GM18517 (cell line): Measurements from ENCODE around the gene EIF3B.
"Not testable (repeated sequence)": the region's sequence is repeated elsewhere in the genome, so short reads cannot be mapped to it uniquely, and the experiment has no call there.

Experiments used
- ATAC-seq: cut with Tn5 transposase; IDR thresholded peaks from one replicate; pipeline ENCODE4 v1.9.1; 2021; ENCODE audit warnings: mild to moderate bottlenecking, moderate library complexity; ENCODE audit not compliant: unreplicated experiment

EIF3B gene

DNA sequence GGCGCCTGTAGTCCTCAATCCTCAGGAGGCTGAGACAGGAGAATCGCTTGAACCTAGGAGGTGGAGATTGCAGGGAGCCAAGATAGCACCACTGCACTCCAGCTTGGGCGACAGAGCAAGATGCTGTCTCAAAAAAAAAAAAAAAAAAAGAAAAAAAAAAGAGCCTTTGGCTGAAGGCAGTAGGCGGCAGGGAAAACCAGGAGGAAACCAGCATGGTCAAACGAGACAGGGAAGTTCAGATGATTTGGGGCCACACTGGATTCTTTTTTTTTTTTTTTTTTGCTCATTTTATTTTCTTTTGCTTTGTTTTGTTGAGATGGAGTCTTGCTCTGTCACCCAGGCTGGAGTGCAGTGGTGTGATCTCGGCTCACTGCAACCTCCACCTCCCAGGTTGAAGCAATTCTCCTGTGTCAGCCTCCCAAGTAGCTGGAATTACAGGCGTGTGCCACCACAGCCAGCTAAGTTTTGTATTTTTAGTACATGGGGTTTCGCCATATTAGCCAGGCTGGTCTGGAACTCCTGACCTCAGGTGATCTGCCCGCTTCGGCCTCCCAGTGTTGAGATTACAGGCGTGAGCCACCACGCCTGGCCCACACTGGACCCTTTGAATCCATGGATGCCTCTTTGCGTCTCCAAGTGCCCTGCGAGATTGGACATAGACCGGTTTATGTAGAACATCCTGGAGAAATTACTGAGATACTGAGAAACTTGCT, 7.1 kb upstream of the EIF3B start:
- ATAC-seq: not testable (repeated sequence)

DNA sequence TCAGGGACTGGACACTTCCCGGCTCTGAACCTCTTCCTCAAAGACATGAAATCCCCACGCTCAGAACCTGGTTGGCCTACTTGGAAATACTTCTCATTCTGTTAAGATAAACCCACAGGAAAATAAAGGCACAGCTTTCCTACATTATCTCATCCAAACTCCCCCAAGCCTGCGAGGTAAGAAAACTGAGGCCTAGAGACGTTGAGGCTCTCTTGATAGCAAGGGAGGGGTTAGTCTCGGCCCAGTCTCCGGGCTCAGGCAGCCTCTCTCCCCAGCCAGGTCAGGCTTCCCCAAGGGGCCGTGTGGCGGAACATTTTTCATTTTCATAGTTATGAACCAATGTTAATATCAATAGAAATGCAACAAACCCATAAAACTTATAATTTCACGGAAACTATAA, 4.6 kb upstream of the EIF3B start:
- no peak for ATAC-seq

DNA sequence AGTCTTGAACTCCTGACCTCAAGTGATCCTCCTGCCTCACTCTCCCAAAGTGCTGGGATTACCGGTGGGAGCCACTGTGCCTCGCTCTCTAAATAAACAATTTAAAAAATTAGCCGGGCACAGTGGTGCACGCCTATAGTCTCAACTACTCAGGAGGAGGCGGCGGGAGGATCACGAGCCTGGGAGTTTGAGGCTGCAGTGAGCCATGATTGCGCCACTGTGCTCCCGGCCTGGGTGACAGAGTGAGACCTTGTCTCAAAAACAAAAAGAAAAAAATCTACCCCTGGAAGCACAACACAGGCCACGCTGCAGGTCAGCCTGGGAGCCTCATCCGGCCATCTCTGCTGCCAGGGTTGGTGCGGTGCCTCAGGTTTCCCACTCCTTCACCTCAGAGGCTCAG, 3.8 kb upstream of the EIF3B start:
- ATAC-seq: no peak

DNA sequence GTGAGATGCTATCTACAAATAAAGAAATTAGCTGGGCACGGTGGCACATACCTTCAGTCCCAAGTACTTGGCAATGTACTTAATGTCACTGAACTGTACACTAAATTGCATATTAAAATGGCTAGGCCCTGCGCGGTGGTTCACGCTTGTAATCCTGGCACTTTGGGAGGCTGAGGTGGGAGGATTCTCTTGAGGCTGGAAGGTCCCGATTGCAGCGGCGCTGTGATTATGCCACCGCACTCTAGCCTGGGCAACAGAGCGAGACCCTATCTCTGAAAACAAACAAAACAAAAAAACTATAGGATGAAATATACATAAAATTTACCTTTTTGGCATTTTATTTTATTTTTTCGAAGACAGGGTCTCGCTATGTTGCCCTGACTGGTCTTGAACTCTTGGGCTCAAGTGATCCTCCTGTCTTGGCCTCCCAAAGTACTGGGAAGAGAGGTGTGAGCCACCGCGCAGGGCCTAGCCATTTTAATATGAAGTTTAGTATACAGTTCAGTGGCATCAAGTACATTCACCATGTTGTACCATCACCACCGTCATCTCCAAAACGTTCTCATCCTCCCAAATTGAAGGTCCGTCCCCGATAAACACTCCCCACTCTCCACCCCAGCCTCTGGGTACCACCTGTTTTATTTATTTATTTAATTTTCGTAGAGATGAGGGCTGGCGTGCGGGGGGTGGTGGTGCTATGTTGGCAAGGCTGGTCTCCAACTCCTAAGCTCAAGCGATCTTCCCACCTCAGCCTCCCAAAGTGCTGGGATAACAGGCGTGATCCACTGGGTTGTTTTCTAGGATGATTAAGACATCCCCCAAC, 1.3 kb upstream of the EIF3B start:
- ATAC-seq: no peak

DNA sequence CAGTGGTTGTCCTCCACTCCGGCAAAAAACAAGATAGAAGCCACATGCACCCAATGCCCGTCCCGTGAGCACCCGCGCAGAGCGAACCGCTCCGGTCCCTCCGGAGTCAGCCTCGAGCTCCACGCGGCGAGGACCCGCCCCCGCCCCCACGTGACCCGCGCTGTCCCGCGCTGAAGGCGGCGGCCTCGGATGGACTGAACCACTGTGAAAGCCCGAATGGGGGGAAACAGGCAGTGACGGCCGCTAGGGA, 766 bp upstream of the EIF3B start:
- ATAC-seq: peak; percentile 58

DNA sequence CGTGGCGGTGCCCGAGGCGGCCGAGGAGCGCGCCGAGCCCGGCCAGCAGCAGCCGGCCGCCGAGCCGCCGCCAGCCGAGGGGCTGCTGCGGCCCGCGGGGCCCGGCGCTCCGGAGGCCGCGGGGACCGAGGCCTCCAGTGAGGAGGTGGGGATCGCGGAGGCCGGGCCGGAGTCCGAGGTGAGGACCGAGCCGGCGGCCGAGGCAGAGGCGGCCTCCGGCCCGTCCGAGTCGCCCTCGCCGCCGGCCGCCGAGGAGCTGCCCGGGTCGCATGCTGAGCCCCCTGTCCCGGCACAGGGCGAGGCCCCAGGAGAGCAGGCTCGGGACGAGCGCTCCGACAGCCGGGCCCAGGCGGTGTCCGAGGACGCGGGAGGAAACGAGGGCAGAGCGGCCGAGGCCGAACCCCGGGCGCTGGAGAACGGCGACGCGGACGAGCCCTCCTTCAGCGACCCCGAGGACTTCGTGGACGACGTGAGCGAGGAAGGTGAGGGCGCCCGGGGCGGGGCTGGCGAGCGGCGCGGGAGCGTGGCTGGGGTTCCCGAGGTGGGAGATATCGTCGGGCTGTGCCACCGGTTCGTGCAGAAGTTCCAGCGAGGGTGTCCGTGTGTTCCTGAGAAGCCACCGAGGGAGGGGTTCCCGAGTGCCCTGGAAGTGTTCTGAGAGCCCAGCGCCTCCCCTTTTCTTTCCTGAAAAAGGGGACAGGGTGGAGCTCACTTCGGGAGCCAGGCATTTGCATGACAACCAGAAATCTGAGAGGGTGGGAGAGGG, 495 bp downstream of the EIF3B start:
- ATAC-seq: peak; percentile 0

DNA sequence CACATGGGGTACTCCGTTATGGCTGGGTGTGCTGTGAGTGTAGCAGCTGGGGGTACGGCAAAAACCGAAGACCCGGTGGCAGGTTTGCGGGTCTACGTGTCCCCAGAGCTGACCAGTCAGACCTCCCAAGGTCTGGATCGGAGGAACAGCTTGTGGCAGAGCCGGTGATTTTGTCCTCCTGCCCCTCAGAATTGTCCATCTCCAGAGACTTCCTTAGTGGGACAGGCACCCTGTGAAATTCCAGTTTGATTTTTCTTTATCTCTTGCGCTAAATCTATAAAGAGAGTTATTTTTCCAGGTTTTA, 1.0 kb downstream of the EIF3B start:
- no peak for ATAC-seq

DNA sequence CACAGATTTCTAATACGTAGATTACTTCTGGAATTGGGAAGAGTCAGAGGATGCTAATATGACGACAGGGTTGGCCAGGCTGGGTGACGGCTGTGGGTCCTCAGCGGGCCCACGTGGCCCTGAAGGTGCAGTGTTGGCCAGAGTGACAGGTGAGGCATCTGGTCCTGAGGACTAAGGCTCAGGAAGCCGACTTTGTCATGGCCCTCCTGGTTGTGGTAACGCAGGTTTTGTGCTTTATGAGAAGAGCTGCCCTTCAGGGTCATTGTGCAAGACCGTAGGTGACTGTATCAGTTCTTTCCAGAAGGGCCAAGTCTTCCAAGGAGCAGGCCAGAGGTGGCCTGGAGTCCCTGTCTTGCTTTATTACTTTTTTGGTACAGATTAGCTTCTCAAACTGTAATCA, 2.5 kb downstream of the EIF3B start:
- no peak for ATAC-seq

DNA sequence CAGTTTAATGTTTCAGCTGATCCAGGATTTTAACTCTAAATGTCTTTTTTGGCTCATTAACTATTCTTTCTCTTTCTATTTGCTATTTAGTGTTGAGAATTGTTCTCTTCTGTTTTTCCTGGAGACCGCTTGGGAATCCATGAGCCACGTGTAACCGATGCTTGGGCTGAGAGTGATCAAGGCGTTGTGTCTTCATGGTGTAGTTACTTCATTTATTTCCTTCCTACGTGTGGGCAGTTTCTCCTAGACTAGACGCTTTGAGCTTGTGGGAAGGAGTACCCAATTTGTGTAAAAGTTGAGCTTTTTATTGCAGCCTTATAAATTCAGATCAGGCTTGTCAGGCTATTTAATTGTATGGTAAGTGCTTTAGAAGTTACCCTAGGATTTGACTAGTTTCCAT, 2.9 kb downstream of the EIF3B start:
- no peak for ATAC-seq

DNA sequence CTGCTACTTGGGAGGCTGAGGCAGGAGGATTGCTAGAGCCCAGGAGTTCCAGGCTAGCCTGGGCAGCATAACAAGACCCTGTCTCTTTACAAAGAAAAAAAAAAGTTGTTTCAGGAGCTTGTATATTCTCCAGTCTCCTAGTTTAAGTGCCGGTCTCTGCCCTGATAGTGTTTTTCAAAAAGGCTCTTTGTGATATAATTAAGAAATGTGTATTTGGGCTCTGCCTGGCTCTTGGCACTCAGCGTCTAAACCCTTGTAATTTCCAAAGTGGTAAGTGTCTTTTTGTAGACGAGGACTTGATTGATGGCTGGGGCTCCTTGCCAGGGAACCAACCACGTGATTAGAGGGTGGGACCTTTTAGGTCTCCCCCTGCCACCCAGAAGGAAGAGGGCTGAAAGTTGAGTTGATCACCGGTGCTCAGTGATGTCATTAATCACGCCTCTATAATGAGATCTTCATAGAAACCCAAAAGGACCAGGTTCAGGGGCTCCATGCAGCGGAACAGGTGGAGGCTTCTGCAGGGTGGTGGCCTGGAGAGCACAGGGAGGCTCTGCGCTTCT, 4.4 kb downstream of the EIF3B start:
- no peak for ATAC-seq

DNA sequence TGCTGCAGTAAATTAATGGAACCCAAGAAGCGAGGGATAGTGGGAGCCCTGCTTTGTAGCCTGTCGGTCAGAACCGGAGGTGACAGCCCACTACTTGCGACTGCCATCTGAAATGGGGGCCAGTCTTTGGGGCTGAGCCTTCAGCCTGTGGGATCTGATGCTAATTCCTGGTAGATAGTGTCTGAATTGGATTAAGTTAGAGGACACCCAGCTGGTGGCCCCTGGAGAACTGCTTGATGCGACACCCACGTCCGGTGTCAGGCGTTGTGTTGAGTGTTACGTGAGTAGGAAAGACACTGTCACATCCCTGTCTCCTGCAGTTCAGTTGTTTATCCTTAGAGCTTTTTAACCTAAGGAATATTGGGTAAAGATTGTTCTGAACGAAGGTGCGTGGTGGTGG, 5.0 kb downstream of the EIF3B start:
- no peak for ATAC-seq

DNA sequence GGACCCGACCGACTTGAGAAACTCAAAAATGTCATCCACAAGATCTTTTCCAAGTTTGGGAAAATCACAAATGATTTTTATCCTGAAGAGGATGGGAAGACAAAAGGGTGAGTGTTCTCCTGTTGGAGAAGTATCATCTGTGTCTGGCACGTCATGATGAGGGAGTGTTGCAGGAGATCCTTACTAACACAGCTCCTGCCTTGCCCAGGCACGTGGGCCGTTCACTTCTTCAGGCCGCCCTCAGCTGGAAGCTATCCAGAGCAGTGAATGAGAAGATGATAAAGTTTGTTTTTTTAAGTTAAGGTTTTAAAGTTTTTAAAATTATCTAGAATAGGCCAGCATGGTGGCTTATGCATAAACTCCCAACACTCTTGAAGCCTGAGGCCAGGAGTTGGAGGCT, 6.2 kb downstream of the EIF3B start:
- no peak for ATAC-seq

DNA sequence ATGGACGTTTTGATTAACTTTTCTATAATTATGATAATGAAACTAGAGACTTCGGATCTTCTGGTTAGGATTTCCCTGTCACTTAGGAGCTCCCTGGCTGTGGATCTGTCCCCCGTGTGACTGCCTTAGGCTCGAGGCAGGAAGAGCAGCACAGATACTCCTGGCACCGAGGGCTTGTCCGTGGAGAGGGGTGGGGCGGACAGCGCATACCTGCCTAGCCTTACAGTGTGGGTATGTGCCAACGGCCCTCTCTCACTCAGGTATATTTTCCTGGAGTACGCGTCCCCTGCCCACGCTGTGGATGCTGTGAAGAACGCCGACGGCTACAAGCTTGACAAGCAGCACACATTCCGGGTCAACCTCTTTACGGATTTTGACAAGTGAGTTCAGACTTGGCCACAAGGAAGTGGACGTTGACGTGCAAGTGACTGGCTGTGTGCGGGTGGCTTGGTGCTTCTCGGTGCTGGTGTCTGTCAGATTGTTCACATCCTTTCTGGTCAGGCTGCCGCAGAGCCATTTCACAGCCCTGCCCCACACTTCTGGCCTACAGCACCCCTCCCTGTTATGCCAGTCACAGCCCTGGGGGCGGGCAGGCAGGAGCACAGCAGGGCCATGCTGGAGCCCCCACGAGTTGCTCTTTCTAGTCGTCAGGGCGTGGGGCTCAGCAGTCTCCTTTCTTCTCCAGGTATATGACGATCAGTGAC, 7.9 kb downstream of the EIF3B start:
- ATAC-seq: no peak

DNA sequence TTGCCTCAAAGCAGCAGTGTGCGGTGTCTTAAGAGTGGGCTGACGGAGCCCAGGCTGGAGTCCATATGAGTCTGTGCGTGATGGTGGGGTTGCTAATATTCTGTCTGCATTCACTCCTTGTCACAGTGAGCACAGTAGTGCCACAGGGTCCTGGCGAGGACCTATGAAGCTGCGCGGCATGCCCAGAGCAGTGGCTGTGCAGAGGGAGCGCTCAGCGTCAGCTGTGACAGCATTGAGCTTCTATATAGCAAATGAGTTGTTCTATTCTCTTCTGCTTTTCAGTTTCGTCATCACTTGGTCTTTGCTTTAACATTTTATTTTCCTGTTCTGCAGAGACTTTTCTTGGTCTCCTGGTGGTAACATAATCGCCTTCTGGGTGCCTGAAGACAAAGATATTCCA, 14.5 kb downstream of the EIF3B start:
- no peak for ATAC-seq

DNA sequence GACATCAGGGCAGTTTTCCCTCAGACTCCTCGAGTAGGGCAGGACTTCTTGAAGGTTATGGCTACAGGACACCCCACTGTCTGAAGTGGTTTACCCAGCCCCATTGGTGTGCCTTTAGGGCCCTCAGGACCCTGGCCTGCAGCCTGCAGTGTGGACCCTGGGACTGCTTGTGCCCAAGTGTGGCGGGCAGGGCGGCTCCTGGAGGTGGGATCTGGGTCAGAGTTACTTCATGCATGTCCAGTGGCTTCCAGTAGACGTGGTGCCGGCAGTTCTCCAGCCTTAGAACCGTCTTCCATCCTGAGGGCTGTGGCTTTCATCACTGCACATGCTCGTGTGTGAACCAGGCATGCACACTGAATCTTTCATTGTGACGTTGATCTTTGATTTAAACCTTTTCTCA, 16.7 kb downstream of the EIF3B start:
- ATAC-seq: no peak

DNA sequence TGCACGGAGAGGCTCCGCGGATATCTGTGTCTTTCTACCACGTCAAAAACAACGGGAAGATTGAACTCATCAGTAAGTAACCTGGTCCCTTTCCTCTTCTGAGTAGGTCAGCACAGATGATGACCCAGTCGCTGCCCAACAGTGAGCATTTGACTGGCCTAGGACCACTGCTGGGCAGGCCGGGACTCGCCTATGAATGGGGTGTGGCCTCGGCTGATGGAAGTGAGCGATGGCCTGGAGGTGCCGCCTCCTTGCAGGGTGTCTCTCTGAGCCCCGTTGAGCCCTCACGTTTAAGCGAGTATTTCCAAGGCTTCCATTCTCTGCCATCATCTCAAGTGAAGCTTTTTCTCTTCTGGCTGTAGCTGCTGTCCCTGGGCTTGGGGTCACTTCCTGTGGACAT, 18.1 kb downstream of the EIF3B start:
- no peak for ATAC-seq

DNA sequence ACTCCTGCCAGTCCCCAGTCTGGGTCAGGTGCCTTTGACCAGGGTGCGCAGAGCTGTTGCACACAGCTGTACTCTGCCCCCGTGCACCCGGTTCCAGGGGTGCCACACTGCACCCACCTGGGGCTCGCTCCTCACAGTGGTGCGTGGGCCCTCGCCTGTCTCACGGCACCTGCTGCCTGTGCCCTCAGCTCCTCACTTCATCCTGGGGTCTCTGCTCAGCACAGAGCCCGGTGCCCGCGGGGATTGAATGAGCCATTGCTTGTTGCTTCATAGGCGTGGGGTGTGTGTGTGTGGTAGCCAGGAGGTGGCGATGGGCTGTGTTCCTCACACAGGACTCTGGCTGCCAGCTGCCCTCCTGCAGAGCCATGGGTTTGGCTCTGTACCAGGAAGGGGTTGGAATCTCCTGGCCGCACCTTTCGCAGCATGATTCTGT, 18.5 kb downstream of the EIF3B start:
- no peak for ATAC-seq

DNA sequence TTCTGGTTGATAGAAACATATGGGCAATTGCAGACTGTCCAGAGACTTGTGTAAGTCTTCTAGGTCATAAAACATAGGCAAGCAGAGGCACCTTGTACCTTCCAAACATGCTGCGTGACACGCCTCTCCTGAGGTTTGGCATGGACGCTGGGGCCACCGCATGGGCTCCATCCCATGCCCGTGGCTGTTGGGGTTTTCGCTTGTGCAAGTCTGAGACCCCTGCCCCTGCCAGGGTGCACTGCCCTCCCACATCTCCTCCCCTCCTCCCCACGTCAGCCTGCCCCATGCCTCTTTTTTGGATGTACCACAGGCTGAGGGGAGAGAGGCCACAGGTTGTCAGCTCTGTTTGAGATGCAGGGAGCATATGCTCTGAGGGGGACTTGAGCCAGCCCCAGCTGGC, 19.0 kb downstream of the EIF3B start:
- ATAC-seq: no peak

DNA sequence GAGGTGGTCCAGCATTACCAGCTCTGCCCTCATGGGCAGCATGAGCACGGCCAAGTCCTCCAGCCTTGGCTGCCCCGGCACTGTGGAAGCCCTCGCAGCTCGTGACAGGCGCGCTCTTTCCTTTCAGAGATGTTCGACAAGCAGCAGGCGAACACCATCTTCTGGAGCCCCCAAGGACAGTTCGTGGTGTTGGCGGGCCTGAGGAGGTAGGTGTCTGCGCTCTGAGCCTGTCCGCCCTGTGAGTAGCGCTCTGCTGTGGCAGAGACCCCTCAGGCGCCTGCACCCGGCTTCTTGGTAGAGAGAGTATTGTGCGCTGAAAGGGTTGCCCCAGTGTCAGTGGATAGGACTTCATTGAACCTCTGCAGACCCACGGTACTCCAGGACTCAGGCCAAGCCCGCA, 19.8 kb downstream of the EIF3B start:
- ATAC-seq: no peak

DNA sequence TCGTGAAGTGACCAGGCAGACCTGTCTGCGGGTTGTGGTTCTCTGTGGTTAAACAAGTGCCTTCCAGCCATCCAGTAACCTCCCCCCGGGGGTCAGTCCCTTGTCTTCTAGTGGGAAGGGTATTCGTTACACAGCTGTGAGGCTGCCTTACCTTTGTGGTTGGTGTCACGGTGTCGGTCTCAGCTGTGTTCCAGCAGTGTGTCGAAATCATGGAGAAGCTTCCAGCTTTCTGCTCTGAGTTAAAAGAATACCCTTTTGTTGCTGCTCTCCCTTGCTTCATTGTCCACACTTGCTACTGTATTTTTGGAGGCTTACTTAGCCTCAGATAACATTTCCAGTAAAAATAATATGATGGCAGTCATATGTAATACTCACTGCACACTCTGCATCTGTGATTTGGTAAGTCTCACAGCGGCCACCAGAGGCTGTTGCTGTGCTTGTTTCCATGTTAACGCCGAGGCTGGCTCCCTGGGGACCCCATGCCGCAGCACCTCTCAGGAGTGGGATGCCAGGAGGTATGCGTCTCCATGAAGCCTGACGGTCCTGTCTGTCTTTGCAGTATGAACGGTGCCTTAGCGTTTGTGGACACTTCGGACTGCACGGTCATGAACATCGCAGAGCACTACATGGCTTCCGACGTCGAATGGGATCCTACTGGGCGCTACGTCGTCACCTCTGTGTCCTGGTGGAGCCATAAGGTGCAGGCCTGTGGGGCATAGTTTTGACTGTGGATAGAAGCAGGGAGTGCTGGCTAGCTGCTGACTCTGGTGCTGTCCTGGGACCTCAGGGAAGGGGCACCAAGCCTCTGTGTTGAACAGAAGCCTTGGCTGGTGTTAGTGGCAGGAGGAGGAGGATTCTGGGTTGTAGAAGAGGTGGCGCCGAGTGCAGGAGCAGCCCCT, 20.5 kb downstream of the EIF3B start:
- ATAC-seq: no peak
